Measurements from ENCODE around the gene CRELD1.

GRCh38 chr3:9893739-9894138, 39.9 kb upstream of the CRELD1 start:
- TF ChIP-seq CTCF (IDR thresholded peaks at IDR 0.05; ENCODE audit: poor library complexity) = no peak
- TF ChIP-seq EZH2 (IDR thresholded peaks at IDR 0.05; ENCODE audit: borderline replicate concordance) = no peak
- TF ChIP-seq EZH2phosphoT487 (IDR thresholded peaks at IDR 0.05; ENCODE audit: low read depth, severe bottlenecking, unreplicated experiment) = no peak

All from hepatocyte (in vitro differentiated cells).